Peyer's patch (tissue), 4 donors: ENCODE data around the gene PLEKHA7. TPM values are rescaled to one million over a fixed set of nuclear protein-coding genes. Genes with fewer than 3 reads are reported as not detected.

ENCODE experiments used
- DNase-seq, 3 donors: peaks; one replicate each; pipeline ENCODE4 v3.0.0-alpha.2; 2017 to 2019
- H3K27ac ChIP-seq, 4 donors: fragments of 200-600 bp; sonication (generic); one replicate each; pipeline ENCODE4 v1.5.1; 2016 to 2019
- H3K27me3 ChIP-seq, 2 donors: fragments of 200-600 bp; sonication (generic); one replicate each; pipeline ENCODE4 v1.5.1; 2019
- H3K36me3 ChIP-seq, 3 donors: fragments of 200-600 bp; sonication (generic); one replicate each; pipeline ENCODE4 v1.5.1; 2016 to 2019
- H3K4me1 ChIP-seq, 4 donors: fragments of 200-600 bp; sonication (generic); one replicate each; pipeline ENCODE4 v1.5.1; 2016 to 2019
- H3K4me3 ChIP-seq, 4 donors: fragments of 200-600 bp; sonication (generic); 1 replicate in 3 of 4; 2 replicates in 1 of 4; pipeline ENCODE4 v1.5.1; 2016 to 2019; ENCODE audit warnings: mild to moderate bottlenecking in 1 of 4
- H3K9me3 ChIP-seq, 4 donors: fragments of 200-600 bp; sonication (generic); one replicate each; pipeline ENCODE4 v1.5.1; 2016 to 2019; ENCODE audit warnings: mild to moderate bottlenecking in 1 of 4
- POLR2A ChIP-seq, 2 donors: fragments of 450-650 bp; IDR thresholded peaks; one replicate each; pipeline ENCODE4 v1.5.1; 2017; ENCODE audit warnings: antibody characterized with exemption in 2 of 2, mild to moderate bottlenecking in 2 of 2, moderate library complexity in 2 of 2
- total RNA-seq, 4 donors: library from RNA; depleted of rRNA; stranded (reverse); fragments of >200 nt; gene quantifications; one replicate each; pipeline ENCODE4 v1.1.0, GENCODE V29; 2016
- TF ChIP-seq, protein P1 (sequence below), 6 experiments: fragments of 450-650 bp in 4 of 6; fragments of 200-600 bp in 2 of 6; sonication (generic) in 1 of 6; IDR thresholded peaks; one replicate each; pipeline ENCODE4 v1.5.1; 2017 to 2019; ENCODE audit warnings: antibody characterized with exemption in 6 of 6, mild to moderate bottlenecking in 3 of 6, moderate library complexity in 1 of 6

The PLEKHA7 gene
- total RNA-seq, 4 donors from 2014 or later: 129 to 211 (median 176) TPM

GRCh38 chr11:16979703-16980622 lies 34.3 kb downstream of the PLEKHA7 start:
- no peak for DNase-seq
- H3K4me1 ChIP-seq: peaks cover 0 to 22% (median 0%) of the 10 kb centered on the region in 4 donors

GRCh38 chr11:16977994-16978315 lies 36.3 kb downstream of the PLEKHA7 start:
- Histone ChIP-seq H3K4me1 (peaks cover 0 to 8% (median 0%) of the 10 kb centered on the region in 4 donors), H3K27ac (no peak overlapping the region), H3K36me3 (no peaks in the 10 kb centered on the region), H3K9me3 (no peaks in the 10 kb centered on the region), H3K27me3 (no peaks in the 10 kb centered on the region), H3K4me3 (no peak overlapping the region)
- DNase-seq: no peak
- TF ChIP-seq, protein P1, sequence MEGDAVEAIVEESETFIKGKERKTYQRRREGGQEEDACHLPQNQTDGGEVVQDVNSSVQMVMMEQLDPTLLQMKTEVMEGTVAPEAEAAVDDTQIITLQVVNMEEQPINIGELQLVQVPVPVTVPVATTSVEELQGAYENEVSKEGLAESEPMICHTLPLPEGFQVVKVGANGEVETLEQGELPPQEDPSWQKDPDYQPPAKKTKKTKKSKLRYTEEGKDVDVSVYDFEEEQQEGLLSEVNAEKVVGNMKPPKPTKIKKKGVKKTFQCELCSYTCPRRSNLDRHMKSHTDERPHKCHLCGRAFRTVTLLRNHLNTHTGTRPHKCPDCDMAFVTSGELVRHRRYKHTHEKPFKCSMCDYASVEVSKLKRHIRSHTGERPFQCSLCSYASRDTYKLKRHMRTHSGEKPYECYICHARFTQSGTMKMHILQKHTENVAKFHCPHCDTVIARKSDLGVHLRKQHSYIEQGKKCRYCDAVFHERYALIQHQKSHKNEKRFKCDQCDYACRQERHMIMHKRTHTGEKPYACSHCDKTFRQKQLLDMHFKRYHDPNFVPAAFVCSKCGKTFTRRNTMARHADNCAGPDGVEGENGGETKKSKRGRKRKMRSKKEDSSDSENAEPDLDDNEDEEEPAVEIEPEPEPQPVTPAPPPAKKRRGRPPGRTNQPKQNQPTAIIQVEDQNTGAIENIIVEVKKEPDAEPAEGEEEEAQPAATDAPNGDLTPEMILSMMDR (IDR thresholded peaks at IDR 0.05): no peak
- no peak for TF ChIP-seq POLR2A (IDR thresholded peaks at IDR 0.05)

More at GRCh38 chr11:16979703-16980622, 34.3 kb downstream of the PLEKHA7 start:
- Histone ChIP-seq H3K27ac (no peak overlapping the region), H3K36me3 (no peaks in the 10 kb centered on the region), H3K9me3 (no peaks in the 10 kb centered on the region), H3K4me3 (no peak overlapping the region), H3K27me3 (no peaks in the 10 kb centered on the region)
- TF ChIP-seq, protein P1 (IDR thresholded peaks at IDR 0.05): no peak
- no peak for TF ChIP-seq POLR2A (IDR thresholded peaks at IDR 0.05)

DNA sequence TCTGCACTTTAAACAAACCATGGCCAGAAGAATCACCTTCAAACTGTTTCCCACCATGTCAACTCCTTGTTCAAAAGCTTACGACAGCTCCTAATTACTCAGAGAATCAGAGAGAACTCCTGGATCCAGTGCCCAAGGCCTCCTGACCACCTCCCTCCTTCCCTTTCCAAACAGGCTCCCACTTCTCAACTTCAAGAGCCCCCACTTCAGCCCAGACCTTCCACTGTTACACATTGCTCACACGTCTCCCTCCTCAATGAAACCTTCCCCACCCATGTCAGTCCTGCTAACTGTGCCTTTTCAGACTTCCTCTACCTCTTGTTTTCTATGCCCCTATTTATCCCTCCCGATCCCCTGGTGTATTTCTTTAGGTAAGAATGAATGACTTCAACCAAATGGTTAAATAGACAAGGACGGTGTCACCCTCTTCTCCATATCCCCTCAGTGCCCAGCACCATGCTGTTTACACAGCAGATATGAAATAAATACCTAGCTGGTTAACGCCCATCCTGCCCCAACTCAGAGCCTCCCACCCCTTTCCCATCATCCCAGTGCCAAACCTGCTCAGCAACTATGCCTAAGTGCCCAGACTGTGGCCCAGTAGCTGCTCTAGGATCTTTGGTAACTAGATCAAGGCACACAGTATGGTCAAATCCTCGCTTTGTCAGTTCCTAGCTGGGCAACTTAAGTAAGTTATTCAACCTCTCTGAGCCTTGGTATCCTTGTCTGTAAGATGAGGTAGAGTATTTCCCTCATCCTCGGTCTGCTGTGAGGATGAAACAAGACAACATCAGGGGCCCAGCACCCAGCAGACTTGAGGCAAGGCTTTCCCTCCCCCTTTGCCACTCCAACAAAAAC lies 36.8 kb downstream of the PLEKHA7 start:
- TF ChIP-seq POLR2A (IDR thresholded peaks at IDR 0.05): no peak
- TF ChIP-seq, protein P1 (IDR thresholded peaks at IDR 0.05): no peak
- peaks cover 0 to 8% (median 0%) of the 10 kb centered on the region in 4 donors for H3K4me1 ChIP-seq
- H3K36me3 ChIP-seq: no peaks in the 10 kb centered on the region
- no peaks in the 10 kb centered on the region for H3K27me3 ChIP-seq
- no peak overlapping the region for H3K4me3 ChIP-seq
- H3K27ac ChIP-seq: no peak overlapping the region
- no peaks in the 10 kb centered on the region for H3K9me3 ChIP-seq
- no peak for DNase-seq

GRCh38 chr11:16976379-16976778 lies 37.8 kb downstream of the PLEKHA7 start:
- no peak for DNase-seq
- Histone ChIP-seq H3K4me1 (peaks cover 0 to 6% (median 0%) of the 10 kb centered on the region in 4 donors), H3K36me3 (no peaks in the 10 kb centered on the region), H3K27ac (no peak overlapping the region), H3K4me3 (no peak overlapping the region), H3K9me3 (no peaks in the 10 kb centered on the region), H3K27me3 (no peaks in the 10 kb centered on the region)
- TF ChIP-seq POLR2A (IDR thresholded peaks at IDR 0.05): no peak
- TF ChIP-seq, protein P1 (IDR thresholded peaks at IDR 0.05): no peak

GRCh38 chr11:16975906-16976305 lies 38.3 kb downstream of the PLEKHA7 start:
- TF ChIP-seq POLR2A (IDR thresholded peaks at IDR 0.05): no peak
- TF ChIP-seq, protein P1 (IDR thresholded peaks at IDR 0.05): no peak
- no peaks in the 10 kb centered on the region for H3K27me3 ChIP-seq
- no peak overlapping the region for H3K27ac ChIP-seq
- no peak overlapping the region for H3K4me3 ChIP-seq
- peaks cover 0 to 6% (median 0%) of the 10 kb centered on the region in 4 donors for H3K4me1 ChIP-seq
- no peaks in the 10 kb centered on the region for H3K9me3 ChIP-seq
- H3K36me3 ChIP-seq: no peaks in the 10 kb centered on the region
- no peak for DNase-seq
